Adrenal gland (tissue), 5 donors: Measurements from ENCODE around the gene AGPAT3.

ENCODE experiments used
- POLR2A ChIP-seq, 2 donors: fragments of 450-650 bp; IDR thresholded peaks; one replicate each; pipeline ENCODE4 v1.6.1; 2017; ENCODE audit warnings: antibody characterized with exemption in 2 of 2, mild to moderate bottlenecking in 2 of 2, moderate library complexity in 1 of 2
- TF ChIP-seq, protein P1 (sequence below), 6 experiments: fragments of 450-650 bp in 4 of 6; fragments of 200-600 bp in 2 of 6; sonication (generic) in 1 of 6; IDR thresholded peaks; 1 replicate in 5 of 6; 2 replicates in 1 of 6; pipeline versions ENCODE4 v1.5.1 to v1.8.0; 2016 to 2021; ENCODE audit warnings: antibody characterized with exemption in 6 of 6, mild to moderate bottlenecking in 2 of 6, moderate library complexity in 1 of 6
- donor health status: DM: no; HTN: no; CAD: no.

DNA sequence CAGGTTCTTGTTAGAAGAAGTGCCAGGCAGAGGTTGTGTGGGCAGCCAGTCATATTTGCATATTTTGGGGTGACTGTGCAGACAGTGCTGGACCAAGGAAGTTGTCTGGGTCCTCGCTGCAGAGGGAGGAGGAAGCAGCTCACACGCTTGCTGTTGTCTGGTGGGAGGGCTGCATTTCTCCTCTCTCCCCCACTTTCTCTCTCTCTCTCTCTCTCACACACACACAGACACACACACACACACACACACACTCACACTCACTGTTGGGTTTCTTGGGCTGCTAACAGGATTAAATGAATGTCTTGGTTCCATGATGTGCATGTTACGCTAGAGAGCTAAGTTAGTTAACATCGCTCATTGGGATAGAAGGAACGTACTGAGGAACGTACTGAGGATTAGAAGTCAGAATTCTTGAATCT is 72.9 kb downstream of the AGPAT3 start:
- TF ChIP-seq, protein P1, sequence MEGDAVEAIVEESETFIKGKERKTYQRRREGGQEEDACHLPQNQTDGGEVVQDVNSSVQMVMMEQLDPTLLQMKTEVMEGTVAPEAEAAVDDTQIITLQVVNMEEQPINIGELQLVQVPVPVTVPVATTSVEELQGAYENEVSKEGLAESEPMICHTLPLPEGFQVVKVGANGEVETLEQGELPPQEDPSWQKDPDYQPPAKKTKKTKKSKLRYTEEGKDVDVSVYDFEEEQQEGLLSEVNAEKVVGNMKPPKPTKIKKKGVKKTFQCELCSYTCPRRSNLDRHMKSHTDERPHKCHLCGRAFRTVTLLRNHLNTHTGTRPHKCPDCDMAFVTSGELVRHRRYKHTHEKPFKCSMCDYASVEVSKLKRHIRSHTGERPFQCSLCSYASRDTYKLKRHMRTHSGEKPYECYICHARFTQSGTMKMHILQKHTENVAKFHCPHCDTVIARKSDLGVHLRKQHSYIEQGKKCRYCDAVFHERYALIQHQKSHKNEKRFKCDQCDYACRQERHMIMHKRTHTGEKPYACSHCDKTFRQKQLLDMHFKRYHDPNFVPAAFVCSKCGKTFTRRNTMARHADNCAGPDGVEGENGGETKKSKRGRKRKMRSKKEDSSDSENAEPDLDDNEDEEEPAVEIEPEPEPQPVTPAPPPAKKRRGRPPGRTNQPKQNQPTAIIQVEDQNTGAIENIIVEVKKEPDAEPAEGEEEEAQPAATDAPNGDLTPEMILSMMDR (IDR thresholded peaks at IDR 0.05), result no peak
- TF ChIP-seq POLR2A (IDR thresholded peaks at IDR 0.05), result no peak
